HepG2 (cell line): ENCODE results near the gene GHRL. TPM values are rescaled to one million over a fixed set of nuclear protein-coding genes. Genes with fewer than 3 reads are reported as not detected.

Experiments used
- BCLAF1 ChIP-seq: fragments of 450-650 bp; IDR thresholded peaks from 2 replicates; pipeline ENCODE4 v1.6.1; 2017; ENCODE audit warnings: mild to moderate bottlenecking
- CREB3 ChIP-seq: sonication (generic); formaldehyde crosslinking; IDR thresholded peaks from 2 replicates; pipeline ENCODE4 v1.5.0; 2020; ENCODE audit warnings: missing genetic modification reagents
- ELF1 ChIP-seq: sonication (generic); formaldehyde crosslinking; IDR thresholded peaks from 2 replicates; pipeline ENCODE4 v1.4.0; 2020; ENCODE audit warnings: missing genetic modification reagents
- JDP2 ChIP-seq: sonication (generic); formaldehyde crosslinking; IDR thresholded peaks from 2 replicates; pipeline ENCODE4 v1.8.1; 2022; ENCODE audit warnings: missing genetic modification reagents, borderline replicate concordance
- KDM1A ChIP-seq: IDR thresholded peaks from 2 replicates; pipeline ENCODE4 v1.6.1; 2016; ENCODE audit warnings: missing compliant biosample characterization
- LBX2 ChIP-seq: sonication (generic); formaldehyde crosslinking; IDR thresholded peaks from 2 replicates; pipeline ENCODE4 v1.5.0; 2020; ENCODE audit warnings: missing genetic modification reagents, mild to moderate bottlenecking, borderline replicate concordance
- PATZ1 ChIP-seq: sonication (generic); formaldehyde crosslinking; IDR thresholded peaks from 2 replicates; pipeline ENCODE4 v1.4.0; 2020; ENCODE audit warnings: missing genetic modification reagents
- POGK ChIP-seq: sonication (generic); formaldehyde crosslinking; conservative IDR thresholded peaks from 2 replicates; pipeline ENCODE4 v1.8.0; 2022; ENCODE audit warnings: mild to moderate bottlenecking, moderate library complexity, missing genetic modification reagents
- TBP ChIP-seq: sonication (generic); formaldehyde crosslinking; IDR thresholded peaks from 2 replicates; pipeline ENCODE4 v1.5.0; 2020; ENCODE audit warnings: missing genetic modification reagents
- TBX2 ChIP-seq: sonication (generic); formaldehyde crosslinking; IDR thresholded peaks from 2 replicates; pipeline ENCODE4 v1.5.0; 2020; ENCODE audit warnings: missing genetic modification reagents, mild to moderate bottlenecking, borderline replicate concordance
- TEF ChIP-seq: sonication (generic); formaldehyde crosslinking; IDR thresholded peaks from 2 replicates; pipeline ENCODE4 v1.5.0; 2020; ENCODE audit warnings: missing genetic modification reagents
- U2AF2 ChIP-seq: fragments of 200-400 bp; formaldehyde crosslinking; IDR thresholded peaks from 2 replicates; pipeline ENCODE4 v1.6.1; 2017; ENCODE audit warnings: low read depth, mild to moderate bottlenecking, low read length
- ZFP41 ChIP-seq: sonication (generic); formaldehyde crosslinking; IDR thresholded peaks from 2 replicates; pipeline ENCODE4 v1.4.0; 2020; ENCODE audit warnings: mild to moderate bottlenecking, missing genetic modification reagents, borderline replicate concordance
- ZNF3 ChIP-seq: IDR thresholded peaks from 2 replicates; pipeline ENCODE4 v1.7.0; 2017; ENCODE audit warnings: inconsistent platforms
- ZNF362 ChIP-seq: sonication (generic); formaldehyde crosslinking; IDR thresholded peaks from 2 replicates; pipeline ENCODE4 v1.4.0; 2020; ENCODE audit warnings: missing genetic modification reagents, mild to moderate bottlenecking, borderline replicate concordance
- ZNF382 ChIP-seq: sonication (generic); formaldehyde crosslinking; IDR thresholded peaks from 2 replicates; pipeline ENCODE4 v1.5.0; 2020; ENCODE audit warnings: missing genetic modification reagents, mild to moderate bottlenecking, borderline replicate concordance
- ZNF737 ChIP-seq: sonication (generic); formaldehyde crosslinking; IDR thresholded peaks from 2 replicates; pipeline ENCODE4 v1.5.0; 2020; ENCODE audit warnings: missing genetic modification reagents, mild to moderate bottlenecking, borderline replicate concordance
- ZNF784 ChIP-seq: sonication (generic); formaldehyde crosslinking; IDR thresholded peaks from 2 replicates; pipeline ENCODE4 v1.5.1; 2020; ENCODE audit warnings: missing genetic modification reagents, mild to moderate bottlenecking, borderline replicate concordance
- polyA plus RNA-seq, 8 experiments: library from polyadenylated mRNA; depleted of rRNA in 3 of 8; stranded (reverse) in 7 of 8; unstranded in 1 of 8; fragments of >200 nt; fragmentation: Illumina TruSeq in 4 of 8; extraction: Trizol in 4 of 8; gene quantifications; 2 replicates each; pipeline versions ENCODE4 v1.2.1 to v1.2.3, GENCODE V29; 2011 to 2016; ENCODE audit warnings: low read depth in 4 of 8, missing spikeins in 1 of 8, mixed read lengths in 1 of 8; ENCODE audit not compliant: insufficient read depth in 1 of 8
- total RNA-seq, 5 experiments: library from RNA; depleted of rRNA; stranded (reverse); fragments of >200 nt; fragmentation: Illumina TruSeq; extraction: Trizol; gene quantifications; 2 replicates each; pipeline ENCODE4 v1.2.3, GENCODE V29; 2016; ENCODE audit warnings: low read depth in 1 of 5

Gene GHRL
- total and polyA plus RNA-seq, 2 of the 13 experiments (the other 11 are each of a cell fraction or from before 2014, with no cell fraction given) = 0.09 TPM; not detected in 1

- no peak for TF ChIP-seq LBX2 (CRISPR knock-in tag)
- TF ChIP-seq ZFP41 (CRISPR knock-in tag) = no peak
- peak; percentile 38; the same call in 1 of the 2 replicates for TF ChIP-seq ELF1 (CRISPR knock-in tag)
- no peak for TF ChIP-seq TEF (CRISPR knock-in tag)
- no peak for TF ChIP-seq ZNF3 (CRISPR knock-in tag)
- TF ChIP-seq ZNF362 (CRISPR knock-in tag) = no peak; the same call in 1 of the 2 replicates
- TF ChIP-seq BCLAF1 = no peak
- no peak for TF ChIP-seq ZNF737 (CRISPR knock-in tag)
- TF ChIP-seq TBP (CRISPR knock-in tag) = no peak
- TF ChIP-seq CREB3 = no peak
- TF ChIP-seq ZNF784 (CRISPR knock-in tag) = no peak
- no peak for TF ChIP-seq U2AF2
- TF ChIP-seq POGK (CRISPR knock-in tag) = no peak
- TF ChIP-seq JDP2 (CRISPR knock-in tag) = no peak
- TF ChIP-seq TBX2 (CRISPR knock-in tag) = no peak
- peak; percentile 71 for TF ChIP-seq PATZ1 (CRISPR knock-in tag)
- no peak for TF ChIP-seq ZNF382
- TF ChIP-seq KDM1A = peak; percentile 45; the same call in 1 of the 2 replicates
These were observed 24.7 kb upstream of the GHRL start (continued) for GRCh38 chr3:10317311-10317960.
